Body of pancreas (tissue), 4 donors: ENCODE results near the gene RNF180.

ENCODE experiments used
- CTCF ChIP-seq, 7 experiments: fragments of 450-650 bp in 4 of 7; fragments of 200-600 bp in 3 of 7; sonication (generic) in 3 of 7; IDR thresholded peaks; one replicate each; pipeline ENCODE4 v1.5.1; 2016 to 2019; ENCODE audit warnings: antibody characterized with exemption in 7 of 7
- POLR2A ChIP-seq, 3 donors: fragments of 450-650 bp; IDR thresholded peaks; one replicate each; pipeline ENCODE4 v1.6.1; 2016; ENCODE audit warnings: antibody characterized with exemption in 3 of 3, mild to moderate bottlenecking in 2 of 3

- TF ChIP-seq CTCF (IDR thresholded peaks at IDR 0.05) (no peak), POLR2A (IDR thresholded peaks at IDR 0.05) (no peak)
Observed at GRCh38 chr5:64161420-64161819, 4.2 kb upstream of the RNF180 start.
